GM12878 (cell line): ENCODE measurements around the gene GKN2. TPM values are rescaled to one million over a fixed set of nuclear protein-coding genes. Genes with fewer than 3 reads are reported as not detected.

ENCODE experiments used
- BHLHE40 ChIP-seq, 2 experiments: fragments of 450-650 bp in 1 of 2; IDR thresholded peaks; 2 replicates each; pipeline ENCODE4 v1.6.1; 2011 to 2017; ENCODE audit warnings: low read depth in 2 of 2, borderline replicate concordance in 1 of 2, improper control_type of control experiment in 1 of 2, low read length in 1 of 2, mild to moderate bottlenecking in 1 of 2
- BMI1 ChIP-seq: fragments of 450-650 bp; IDR thresholded peaks from 2 replicates; pipeline ENCODE4 v1.6.1; 2016; ENCODE audit warnings: mild to moderate bottlenecking, moderate library complexity, borderline replicate concordance
- CBX3 ChIP-seq: fragments of 200-600 bp; sonication (generic); IDR thresholded peaks from 2 replicates; pipeline ENCODE4 v1.6.1; 2016; ENCODE audit warnings: low read depth, borderline replicate concordance
- EED ChIP-seq: sonication (generic); IDR thresholded peaks from 2 replicates; pipeline ENCODE4 v1.6.1; 2016; ENCODE audit warnings: antibody characterized with exemption, low read depth
- FOS ChIP-seq: IDR thresholded peaks from 3 replicates; pipeline ENCODE4 v1.6.1; 2011; ENCODE audit warnings: borderline replicate concordance; ENCODE audit not compliant: insufficient read length; ENCODE audit errors: extremely low read depth
- FOXM1 ChIP-seq: IDR thresholded peaks from 2 replicates; pipeline ENCODE4 v1.6.1; 2012; ENCODE audit warnings: low read depth, mild to moderate bottlenecking, inconsistent platforms, low read length, moderate library complexity
- GATAD2B ChIP-seq: fragments of 450-650 bp; conservative IDR thresholded peaks from 2 replicates; pipeline ENCODE4 v1.6.1; 2017; ENCODE audit warnings: low read depth, mild to moderate bottlenecking, moderate library complexity
- HDAC2 ChIP-seq: fragments of 200-600 bp; sonication (generic); IDR thresholded peaks from 2 replicates; pipeline ENCODE4 v1.6.1; 2017
- MYB ChIP-seq: fragments of 150-350 bp; IDR thresholded peaks from 2 replicates; pipeline ENCODE4 v1.6.1; 2014; ENCODE audit warnings: mild to moderate bottlenecking, low read depth, low read length, borderline replicate concordance
- NBN ChIP-seq: fragments of 450-650 bp; IDR thresholded peaks from 2 replicates; pipeline ENCODE4 v1.6.1; 2016
- NFIC ChIP-seq: IDR thresholded peaks from 2 replicates; pipeline ENCODE4 v1.6.1; 2012; ENCODE audit warnings: low read depth, mild to moderate bottlenecking, inconsistent platforms, low read length, moderate library complexity
- RB1 ChIP-seq: fragments of 450-650 bp; formaldehyde crosslinking; IDR thresholded peaks from 2 replicates; pipeline ENCODE4 v1.6.1; 2017; ENCODE audit warnings: mild to moderate bottlenecking, borderline replicate concordance
- RFX5 ChIP-seq: IDR thresholded peaks from 2 replicates; pipeline ENCODE4 v1.6.1; 2011; ENCODE audit warnings: low read depth, low read length, improper control_type of control experiment
- TARDBP ChIP-seq: IDR thresholded peaks from 2 replicates; pipeline ENCODE4 v1.6.1; 2016; ENCODE audit warnings: borderline replicate concordance
- TBL1XR1 ChIP-seq: IDR thresholded peaks from 2 replicates; pipeline ENCODE4 v1.6.1; 2012; ENCODE audit warnings: low read depth, low read length, improper control_type of control experiment
- YY1 ChIP-seq: IDR thresholded peaks from 2 replicates; pipeline ENCODE4 v1.6.1; 2011; ENCODE audit warnings: low read depth, mild to moderate bottlenecking, low read length
- ZNF274 ChIP-seq: IDR thresholded peaks from one replicate; pipeline ENCODE4 v1.8.0; 2011; ENCODE audit not compliant: insufficient read length, insufficient read depth
- ZNF384 ChIP-seq: IDR thresholded peaks from 2 replicates; pipeline ENCODE4 v1.6.1; 2012; ENCODE audit warnings: low read depth, mild to moderate bottlenecking, low read length, improper control_type of control experiment, borderline replicate concordance
- polyA plus RNA-seq, 11 experiments: library from polyadenylated mRNA; depleted of rRNA in 4 of 11; unstranded in 6 of 11; stranded (reverse) in 5 of 11; fragments of >200 nt; fragmentation: Nextera tagmentation in 4 of 11; fragmentation: Illumina TruSeq in 1 of 11; extraction: Ambion mirVana in 4 of 11; extraction: Trizol in 1 of 11; gene quantifications; 1 replicate in 1 of 11; 2 replicates in 10 of 11; pipeline versions ENCODE4 v1.2.1 to v1.2.3, GENCODE V29; 2011 to 2016; ENCODE audit warnings: inconsistent platforms in 2 of 11, missing spikeins in 2 of 11, low read depth in 1 of 11
- total RNA-seq, 4 experiments: library from RNA; depleted of rRNA in 3 of 4; stranded (reverse); fragments of >200 nt in 3 of 4; fragmentation: Illumina TruSeq in 1 of 4; extraction: Trizol in 1 of 4; gene quantifications; 2 replicates each; pipeline versions ENCODE4 v1.2.1 to v1.2.3, GENCODE V29; 2013 to 2021
- TF ChIP-seq, protein P1 (sequence below): IDR thresholded peaks from 2 replicates; pipeline ENCODE4 v1.6.1; 2011; ENCODE audit warnings: borderline replicate concordance, low read depth, mild to moderate bottlenecking, moderate library complexity, mixed read lengths, low read length; ENCODE audit not compliant: insufficient read depth; ENCODE audit errors: extremely low read length
- TF ChIP-seq, protein P2 (sequence below): fragments of 450-650 bp; IDR thresholded peaks from 2 replicates; pipeline ENCODE4 v1.6.1; 2016; ENCODE audit warnings: mild to moderate bottlenecking
- TF ChIP-seq, protein P3 (sequence below): IDR thresholded peaks from 2 replicates; pipeline ENCODE4 v1.6.1; 2011; ENCODE audit warnings: low read depth, low read length, improper control_type of control experiment, borderline replicate concordance
- TF ChIP-seq, protein P4 (sequence below): fragments of 450-650 bp; IDR thresholded peaks from 2 replicates; pipeline ENCODE4 v1.6.1; 2017; ENCODE audit warnings: mild to moderate bottlenecking, moderate library complexity
- TF ChIP-seq, protein P5 (sequence below): fragments of 450-650 bp; IDR thresholded peaks from 2 replicates; pipeline ENCODE4 v1.6.1; 2017; ENCODE audit warnings: mild to moderate bottlenecking, low read depth, inconsistent platforms; ENCODE audit not compliant: poor library complexity, severe bottlenecking

The GKN2 gene
- total and polyA plus RNA-seq, 10 of the 15 experiments (the other 5 are each of a cell fraction or from before 2014, with no cell fraction given), result not detected

DNA sequence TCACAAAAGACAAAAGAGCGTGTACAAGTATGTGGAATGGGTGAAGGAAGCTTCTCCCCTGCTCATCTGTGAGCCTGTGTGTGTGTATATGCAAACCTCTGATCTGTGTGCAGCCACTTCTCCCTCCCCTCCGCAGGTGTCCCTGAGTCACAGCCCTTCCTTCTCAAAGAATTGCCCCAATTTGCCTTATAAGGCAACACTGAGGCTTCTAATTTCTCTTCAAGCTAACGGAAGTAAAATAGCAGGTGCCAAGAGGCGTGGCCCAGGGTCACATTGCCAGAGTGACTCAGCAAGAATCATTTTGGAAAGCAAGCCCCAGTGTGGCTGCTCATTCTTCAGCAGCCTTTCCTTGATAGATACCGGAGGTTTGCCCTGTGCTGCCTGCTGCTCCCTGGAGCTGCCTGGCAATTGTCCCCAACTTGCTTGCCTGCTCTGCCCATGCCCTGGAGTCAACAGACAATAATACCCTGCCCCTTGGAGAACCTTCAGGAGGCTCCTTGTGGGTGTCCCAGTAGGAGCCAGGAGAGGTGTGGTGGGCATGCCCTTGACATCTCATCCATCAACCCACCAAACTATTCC is 44.2 kb downstream of the GKN2 start (continued):
- TF ChIP-seq NFIC (peak; percentile 32; the same call in 1 of the 2 replicates), HDAC2 (no peak), ZNF384 (no peak), FOS (no peak), EED (no peak), TARDBP (no peak), GATAD2B (no peak), FOXM1 (peak; percentile 17; the same call in 1 of the 2 replicates), RB1 (no peak), BMI1 (no peak), NBN (no peak), RFX5 (no peak), YY1 (peak; percentile 59; the same call in 1 of the 2 replicates), ZNF274 (no peak), MYB (no peak), TBL1XR1 (no peak), CBX3 (no peak), BHLHE40 (IDR thresholded peaks at IDR 0.05; ENCODE audit: borderline replicate concordance in 1 of 2, low read depth in 2 of 2, low read length in 1 of 2) (peak; percentile 12 to 19; a peak in 1 of 4 replicates)
- TF ChIP-seq, protein P1, sequence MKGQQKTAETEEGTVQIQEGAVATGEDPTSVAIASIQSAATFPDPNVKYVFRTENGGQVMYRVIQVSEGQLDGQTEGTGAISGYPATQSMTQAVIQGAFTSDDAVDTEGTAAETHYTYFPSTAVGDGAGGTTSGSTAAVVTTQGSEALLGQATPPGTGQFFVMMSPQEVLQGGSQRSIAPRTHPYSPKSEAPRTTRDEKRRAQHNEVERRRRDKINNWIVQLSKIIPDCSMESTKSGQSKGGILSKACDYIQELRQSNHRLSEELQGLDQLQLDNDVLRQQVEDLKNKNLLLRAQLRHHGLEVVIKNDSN, result no peak
- TF ChIP-seq, protein P2, sequence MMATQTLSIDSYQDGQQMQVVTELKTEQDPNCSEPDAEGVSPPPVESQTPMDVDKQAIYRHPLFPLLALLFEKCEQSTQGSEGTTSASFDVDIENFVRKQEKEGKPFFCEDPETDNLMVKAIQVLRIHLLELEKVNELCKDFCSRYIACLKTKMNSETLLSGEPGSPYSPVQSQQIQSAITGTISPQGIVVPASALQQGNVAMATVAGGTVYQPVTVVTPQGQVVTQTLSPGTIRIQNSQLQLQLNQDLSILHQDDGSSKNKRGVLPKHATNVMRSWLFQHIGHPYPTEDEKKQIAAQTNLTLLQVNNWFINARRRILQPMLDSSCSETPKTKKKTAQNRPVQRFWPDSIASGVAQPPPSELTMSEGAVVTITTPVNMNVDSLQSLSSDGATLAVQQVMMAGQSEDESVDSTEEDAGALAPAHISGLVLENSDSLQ, result no peak
- TF ChIP-seq, protein P3, sequence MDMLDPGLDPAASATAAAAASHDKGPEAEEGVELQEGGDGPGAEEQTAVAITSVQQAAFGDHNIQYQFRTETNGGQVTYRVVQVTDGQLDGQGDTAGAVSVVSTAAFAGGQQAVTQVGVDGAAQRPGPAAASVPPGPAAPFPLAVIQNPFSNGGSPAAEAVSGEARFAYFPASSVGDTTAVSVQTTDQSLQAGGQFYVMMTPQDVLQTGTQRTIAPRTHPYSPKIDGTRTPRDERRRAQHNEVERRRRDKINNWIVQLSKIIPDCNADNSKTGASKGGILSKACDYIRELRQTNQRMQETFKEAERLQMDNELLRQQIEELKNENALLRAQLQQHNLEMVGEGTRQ, result no peak
- TF ChIP-seq, protein P4, sequence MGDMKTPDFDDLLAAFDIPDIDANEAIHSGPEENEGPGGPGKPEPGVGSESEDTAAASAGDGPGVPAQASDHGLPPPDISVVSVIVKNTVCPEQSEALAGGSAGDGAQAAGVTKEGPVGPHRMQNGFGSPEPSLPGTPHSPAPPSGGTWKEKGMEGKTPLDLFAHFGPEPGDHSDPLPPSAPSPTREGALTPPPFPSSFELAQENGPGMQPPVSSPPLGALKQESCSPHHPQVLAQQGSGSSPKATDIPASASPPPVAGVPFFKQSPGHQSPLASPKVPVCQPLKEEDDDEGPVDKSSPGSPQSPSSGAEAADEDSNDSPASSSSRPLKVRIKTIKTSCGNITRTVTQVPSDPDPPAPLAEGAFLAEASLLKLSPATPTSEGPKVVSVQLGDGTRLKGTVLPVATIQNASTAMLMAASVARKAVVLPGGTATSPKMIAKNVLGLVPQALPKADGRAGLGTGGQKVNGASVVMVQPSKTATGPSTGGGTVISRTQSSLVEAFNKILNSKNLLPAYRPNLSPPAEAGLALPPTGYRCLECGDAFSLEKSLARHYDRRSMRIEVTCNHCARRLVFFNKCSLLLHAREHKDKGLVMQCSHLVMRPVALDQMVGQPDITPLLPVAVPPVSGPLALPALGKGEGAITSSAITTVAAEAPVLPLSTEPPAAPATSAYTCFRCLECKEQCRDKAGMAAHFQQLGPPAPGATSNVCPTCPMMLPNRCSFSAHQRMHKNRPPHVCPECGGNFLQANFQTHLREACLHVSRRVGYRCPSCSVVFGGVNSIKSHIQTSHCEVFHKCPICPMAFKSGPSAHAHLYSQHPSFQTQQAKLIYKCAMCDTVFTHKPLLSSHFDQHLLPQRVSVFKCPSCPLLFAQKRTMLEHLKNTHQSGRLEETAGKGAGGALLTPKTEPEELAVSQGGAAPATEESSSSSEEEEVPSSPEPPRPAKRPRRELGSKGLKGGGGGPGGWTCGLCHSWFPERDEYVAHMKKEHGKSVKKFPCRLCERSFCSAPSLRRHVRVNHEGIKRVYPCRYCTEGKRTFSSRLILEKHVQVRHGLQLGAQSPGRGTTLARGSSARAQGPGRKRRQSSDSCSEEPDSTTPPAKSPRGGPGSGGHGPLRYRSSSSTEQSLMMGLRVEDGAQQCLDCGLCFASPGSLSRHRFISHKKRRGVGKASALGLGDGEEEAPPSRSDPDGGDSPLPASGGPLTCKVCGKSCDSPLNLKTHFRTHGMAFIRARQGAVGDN, result no peak
- TF ChIP-seq, protein P5, sequence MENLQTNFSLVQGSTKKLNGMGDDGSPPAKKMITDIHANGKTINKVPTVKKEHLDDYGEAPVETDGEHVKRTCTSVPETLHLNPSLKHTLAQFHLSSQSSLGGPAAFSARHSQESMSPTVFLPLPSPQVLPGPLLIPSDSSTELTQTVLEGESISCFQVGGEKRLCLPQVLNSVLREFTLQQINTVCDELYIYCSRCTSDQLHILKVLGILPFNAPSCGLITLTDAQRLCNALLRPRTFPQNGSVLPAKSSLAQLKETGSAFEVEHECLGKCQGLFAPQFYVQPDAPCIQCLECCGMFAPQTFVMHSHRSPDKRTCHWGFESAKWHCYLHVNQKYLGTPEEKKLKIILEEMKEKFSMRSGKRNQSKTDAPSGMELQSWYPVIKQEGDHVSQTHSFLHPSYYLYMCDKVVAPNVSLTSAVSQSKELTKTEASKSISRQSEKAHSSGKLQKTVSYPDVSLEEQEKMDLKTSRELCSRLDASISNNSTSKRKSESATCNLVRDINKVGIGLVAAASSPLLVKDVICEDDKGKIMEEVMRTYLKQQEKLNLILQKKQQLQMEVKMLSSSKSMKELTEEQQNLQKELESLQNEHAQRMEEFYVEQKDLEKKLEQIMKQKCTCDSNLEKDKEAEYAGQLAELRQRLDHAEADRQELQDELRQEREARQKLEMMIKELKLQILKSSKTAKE, result no peak
